ENCODE data around the gene DHFR2. TPM values are rescaled to one million over a fixed set of nuclear protein-coding genes. Genes with fewer than 3 reads are reported as not detected.

DHFR2 gene
- total RNA-seq, 4 donors from 2014 or later, result 6.0 to 16.7 (median 6.6) TPM

DNA sequence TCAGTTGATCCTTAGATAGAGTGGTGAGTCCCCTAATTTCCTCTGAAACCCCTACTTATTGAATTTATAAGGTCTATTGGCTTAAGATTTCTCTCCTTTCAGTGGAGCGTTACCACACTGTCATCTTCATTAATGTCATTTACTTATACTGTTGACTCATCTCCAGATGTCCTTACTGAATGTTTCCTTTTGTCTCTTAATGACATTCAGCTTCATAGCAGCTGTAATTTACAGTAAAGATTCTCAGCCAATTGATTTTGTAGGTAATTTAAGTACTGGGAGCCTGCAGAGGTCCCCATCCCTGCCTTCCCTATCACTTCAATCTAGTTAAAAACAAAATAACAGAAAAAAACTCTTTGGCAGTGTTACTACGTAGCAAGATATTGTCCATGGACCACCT is 53.1 kb downstream of the DHFR2 start:
- peaks cover 0 to 4% (median 0%) of the 10 kb centered on the region in 4 donors for H3K36me3 ChIP-seq
- H3K27ac ChIP-seq, result no peak overlapping the region
- H3K4me3 ChIP-seq, result no peak overlapping the region
- WGBS, 2 donors (ENCODE audit: low coverage in 1 of 2), result 95 to 100% methylated on average over 2 of the region's 2 CpGs
- no peak for DNase-seq
- H3K9me3 ChIP-seq, result no peaks in the 10 kb centered on the region
- intact Hi-C loops (cut with DNase I; ENCODE audit: low total_unique reads), result no loop called here
- in situ Hi-C loops (cut with MboI; ENCODE audit: low pct_ligation_motif_present in 1 of 4, low pct_unique_long_range_greater_than_20kb in 1 of 4, low sequenced_read_pairs in 3 of 4), result loop anchor here in 1 of 4 donors (5.0 kb wide), 1 partner anchor 68 kb away; no protein-coding TSS in a partner anchor
- H3K4me1 ChIP-seq, result peaks cover 0 to 8% (median 1%) of the 10 kb centered on the region in 4 donors
- no peaks in the 10 kb centered on the region for H3K27me3 ChIP-seq
- TF ChIP-seq, protein P1, sequence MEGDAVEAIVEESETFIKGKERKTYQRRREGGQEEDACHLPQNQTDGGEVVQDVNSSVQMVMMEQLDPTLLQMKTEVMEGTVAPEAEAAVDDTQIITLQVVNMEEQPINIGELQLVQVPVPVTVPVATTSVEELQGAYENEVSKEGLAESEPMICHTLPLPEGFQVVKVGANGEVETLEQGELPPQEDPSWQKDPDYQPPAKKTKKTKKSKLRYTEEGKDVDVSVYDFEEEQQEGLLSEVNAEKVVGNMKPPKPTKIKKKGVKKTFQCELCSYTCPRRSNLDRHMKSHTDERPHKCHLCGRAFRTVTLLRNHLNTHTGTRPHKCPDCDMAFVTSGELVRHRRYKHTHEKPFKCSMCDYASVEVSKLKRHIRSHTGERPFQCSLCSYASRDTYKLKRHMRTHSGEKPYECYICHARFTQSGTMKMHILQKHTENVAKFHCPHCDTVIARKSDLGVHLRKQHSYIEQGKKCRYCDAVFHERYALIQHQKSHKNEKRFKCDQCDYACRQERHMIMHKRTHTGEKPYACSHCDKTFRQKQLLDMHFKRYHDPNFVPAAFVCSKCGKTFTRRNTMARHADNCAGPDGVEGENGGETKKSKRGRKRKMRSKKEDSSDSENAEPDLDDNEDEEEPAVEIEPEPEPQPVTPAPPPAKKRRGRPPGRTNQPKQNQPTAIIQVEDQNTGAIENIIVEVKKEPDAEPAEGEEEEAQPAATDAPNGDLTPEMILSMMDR (IDR thresholded peaks at IDR 0.05), result no peak
- no peak for TF ChIP-seq EP300 (IDR thresholded peaks at IDR 0.05; ENCODE audit: low read depth)
- no peak for TF ChIP-seq POLR2AphosphoS5 (IDR thresholded peaks at IDR 0.05)
- no peak for TF ChIP-seq POLR2A (IDR thresholded peaks at IDR 0.05)

DNA sequence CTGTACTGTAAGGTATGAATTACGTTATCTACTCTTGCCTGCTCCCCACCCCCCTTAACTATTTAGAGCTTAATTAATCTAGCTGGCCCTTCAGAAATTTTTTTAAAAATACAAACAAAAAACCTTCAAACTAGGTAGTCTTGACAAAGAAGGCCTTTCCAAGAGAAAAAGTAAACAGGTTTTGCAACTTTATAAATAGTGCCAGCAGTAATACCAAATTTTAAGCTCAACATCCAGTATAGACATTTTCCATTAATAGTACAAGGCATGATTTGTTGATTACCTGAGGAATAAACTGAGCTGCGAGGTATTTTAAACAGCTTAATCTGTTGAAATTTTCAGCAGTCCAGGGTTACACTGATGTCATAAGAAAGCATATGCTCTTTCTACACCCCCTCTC is 54.5 kb downstream of the DHFR2 start:
- WGBS, 2 donors (ENCODE audit: low coverage in 1 of 2), result 81 to 100% methylated on average over 1 to 2 of the region's 2 CpGs

More for the DNA sequence above, 54.5 kb downstream of the DHFR2 start:
- TF ChIP-seq POLR2AphosphoS5 (IDR thresholded peaks at IDR 0.05), result no peak
- TF ChIP-seq EP300 (IDR thresholded peaks at IDR 0.05; ENCODE audit: low read depth), result no peak
- TF ChIP-seq, protein P1 (IDR thresholded peaks at IDR 0.05), result no peak
- TF ChIP-seq POLR2A (IDR thresholded peaks at IDR 0.05), result no peak
- no peaks in the 10 kb centered on the region for H3K27me3 ChIP-seq
- intact Hi-C loops (cut with DNase I; ENCODE audit: low total_unique reads) (no loop called here), in situ Hi-C loops (cut with MboI; ENCODE audit: low pct_ligation_motif_present in 1 of 4, low pct_unique_long_range_greater_than_20kb in 1 of 4, low sequenced_read_pairs in 3 of 4) (loop anchor here in 1 of 4 donors (5.0 kb wide), 1 partner anchor 69 kb away; no protein-coding TSS in a partner anchor)
- peaks cover 0 to 13% (median 2%) of the 10 kb centered on the region in 4 donors for H3K4me1 ChIP-seq
- no peak for DNase-seq
- H3K4me3 ChIP-seq, result no peak overlapping the region
- H3K36me3 ChIP-seq, result no peaks in the 10 kb centered on the region
- H3K27ac ChIP-seq, result no peak overlapping the region
- H3K9me3 ChIP-seq, result no peaks in the 10 kb centered on the region

Other genes with a start within 250 kb of the DHFR2 start
- 10 to 100 TPM in 2 of 4 donors, 1 to 10 TPM in 2; 2.2 to 25.5 (median 12.9) TPM for gene PROS1, start 89.0 kb downstream of the DHFR2 start, total RNA-seq
- gene ARL13B, start 82.8 kb downstream of the DHFR2 start, total RNA-seq, result 1 to 10 TPM in 3 of 4 donors, under 1 TPM in 1; 0.80 to 4.9 (median 3.6) TPM
- gene STX19, start 34.3 kb downstream of the DHFR2 start, total RNA-seq, result 10 to 100 TPM in 2 of 4 donors, 1 to 10 TPM in 2; 4.9 to 23.5 (median 11.7) TPM
- gene NSUN3, start 145 bp upstream of the DHFR2 start, total RNA-seq, result 10 to 100 TPM; 10.3 to 27.9 (median 19.0) TPM